Liver (tissue), 9 donors: ENCODE results near the gene TMEM232. TPM values are rescaled to one million over a fixed set of nuclear protein-coding genes. Genes with fewer than 3 reads are reported as not detected.

ENCODE experiments used
- DNase-seq: peaks from one replicate; pipeline ENCODE4 v3.0.0-alpha.2; 2017; ENCODE audit warnings: low spot score
- H3K27ac ChIP-seq, 2 donors: one replicate each; pipeline ENCODE4 v1.7.0; 2013; ENCODE audit warnings: inconsistent platforms in 2 of 2, low read length in 2 of 2, control low read depth in 1 of 2, low read depth in 1 of 2, mild to moderate bottlenecking in 1 of 2
- H3K27me3 ChIP-seq, 4 donors: one replicate each; pipeline versions ENCODE4 v1.6.1 to v1.7.0; 2013; ENCODE audit warnings: low read length in 3 of 4, inconsistent platforms in 1 of 4, mild to moderate bottlenecking in 1 of 4, moderate library complexity in 1 of 4; ENCODE audit not compliant: control insufficient read depth in 4 of 4, insufficient read depth in 4 of 4
- H3K36me3 ChIP-seq, 4 donors: one replicate each; pipeline versions ENCODE4 v1.6.1 to v1.7.0; 2013; ENCODE audit warnings: low read length in 3 of 4, mild to moderate bottlenecking in 3 of 4, low read depth in 1 of 4, moderate library complexity in 1 of 4; ENCODE audit not compliant: control insufficient read depth in 4 of 4, insufficient read depth in 3 of 4
- H3K4me1 ChIP-seq, 4 donors: one replicate each; pipeline versions ENCODE4 v1.6.1 to v1.7.0; 2013; ENCODE audit warnings: low read length in 3 of 4, mild to moderate bottlenecking in 3 of 4, moderate library complexity in 1 of 4; ENCODE audit not compliant: control insufficient read depth in 4 of 4, insufficient read depth in 4 of 4
- H3K4me3 ChIP-seq, 3 donors: one replicate each; pipeline versions ENCODE4 v1.6.1 to v1.7.0; 2013; ENCODE audit warnings: low read length in 3 of 3, control low read depth in 1 of 3, low read depth in 1 of 3, mild to moderate bottlenecking in 1 of 3
- H3K9ac ChIP-seq, 2 donors: one replicate each; pipeline ENCODE4 v1.7.0; 2013; ENCODE audit warnings: low read length in 2 of 2, mild to moderate bottlenecking in 2 of 2, moderate library complexity in 2 of 2, control low read depth in 1 of 2, low read depth in 1 of 2
- H3K9me3 ChIP-seq, 4 donors: one replicate each; pipeline versions ENCODE4 v1.6.1 to v1.7.0; 2013; ENCODE audit warnings: low read length in 3 of 4; ENCODE audit not compliant: control insufficient read depth in 4 of 4
- CTCF ChIP-seq: fragments of 150-350 bp; IDR thresholded peaks from 2 replicates; pipeline ENCODE4 v1.5.1; 2017; ENCODE audit warnings: improper control_type of control experiment, low read depth, low read length; ENCODE audit not compliant: missing input control
- GABPA ChIP-seq, 2 donors: IDR thresholded peaks in 1 of 2; conservative IDR thresholded peaks in 1 of 2; 2 replicates each; pipeline ENCODE4 v1.6.1; 2016; ENCODE audit warnings: antibody characterized with exemption in 2 of 2, mild to moderate bottlenecking in 1 of 2, moderate library complexity in 1 of 2
- MAX ChIP-seq: IDR thresholded peaks from 2 replicates; pipeline ENCODE4 v1.6.1; 2016; ENCODE audit warnings: antibody characterized with exemption
- NR2F2 ChIP-seq: IDR thresholded peaks from 2 replicates; pipeline ENCODE4 v1.6.1; 2016; ENCODE audit warnings: antibody characterized with exemption
- ZBTB33 ChIP-seq: IDR thresholded peaks from 2 replicates; pipeline ENCODE4 v1.6.1; 2016; ENCODE audit warnings: antibody characterized with exemption
- WGBS: extraction: QIAGEN DNeasy Blood & Tissue Kit; methylation state at CpG from one replicate; pipeline ENCODE4 v1.1.7; 2013; 5-methylcytosine and 5-hydroxymethylcytosine counted together
- polyA plus RNA-seq, 2 donors: library from polyadenylated mRNA; stranded (reverse) in 1 of 2; unstranded in 1 of 2; fragments of 200-250 nt in 1 of 2; fragments of >200 nt in 1 of 2; fragmentation: Nextera tagmentation in 1 of 2; extraction: Ambion mirVana in 1 of 2; gene quantifications; one replicate each; pipeline versions ENCODE4 v1.2.1 to v1.2.3, GENCODE V29; 2013 to 2015
- total RNA-seq, 2 donors: library from RNA; depleted of rRNA; stranded (reverse); fragments of >200 nt; gene quantifications; one replicate each; pipeline ENCODE4 v1.2.3, GENCODE V29; 2014
- donor health status: healthy.
- donor health status: healthy.
- donor health status: healthy.
- donor health status: healthy.
- donor health status: healthy.

Gene TMEM232
- total and polyA plus RNA-seq, 4 donors = 0.39 to 2.5 (median 1.0) TPM

GRCh38 chr5:110653231-110653970 is 73.1 kb downstream of the TMEM232 start (continued):
- TF ChIP-seq CTCF = no peak

- Histone ChIP-seq H3K4me1 (no peaks in the 10 kb centered on the region), H3K9ac (no peak overlapping the region), H3K36me3 (no peaks in the 10 kb centered on the region), H3K4me3 (no peak overlapping the region), H3K27ac (no peak overlapping the region), H3K9me3 (no peaks in the 10 kb centered on the region), H3K27me3 (no peaks in the 10 kb centered on the region)
- DNase-seq = no peak
- TF ChIP-seq GABPA (IDR thresholded peaks at IDR 0.05 in 1 of 2, conservative IDR thresholded peaks at IDR 0.05 in 1 of 2) (no peak), ZBTB33 (no peak), NR2F2 (no peak), MAX (no peak)
- WGBS = 56% methylated on average over 3 of the region's 3 CpGs
Measured at GRCh38 chr5:110651507-110651906, 75.0 kb downstream of the TMEM232 start.

- H3K4me1 ChIP-seq = no peaks in the 10 kb centered on the region
- WGBS = 54% methylated on average over 1 of the region's 1 CpG
- H3K36me3 ChIP-seq = no peaks in the 10 kb centered on the region
- no peaks in the 10 kb centered on the region for H3K9me3 ChIP-seq
- no peaks in the 10 kb centered on the region for H3K27me3 ChIP-seq
- no peak for TF ChIP-seq ZBTB33
- no peak for DNase-seq
- H3K4me3 ChIP-seq = no peak overlapping the region
- no peak overlapping the region for H3K27ac ChIP-seq
- no peak overlapping the region for H3K9ac ChIP-seq
Measured at GRCh38 chr5:110644357-110644756, 82.1 kb downstream of the TMEM232 start.
